Retinal pigment epithelial cell (primary cell): Measurements from ENCODE around the gene ADNP.
"Not testable (repeated sequence)": the region's sequence is repeated elsewhere in the genome, so short reads cannot be mapped to it uniquely, and the experiment has no call there.

Experiments
- DNase-seq: peaks from one replicate; pipeline ENCODE4 v3.0.0-alpha.2; 2010; ENCODE audit warnings: low read depth
- H3K4me3 ChIP-seq: 2 replicates; pipeline ENCODE4 v1.5.1; 2011; ENCODE audit warnings: mild to moderate bottlenecking, low read length, control low read depth, moderate library complexity
- CTCF ChIP-seq: conservative IDR thresholded peaks from 2 replicates; pipeline ENCODE4 v1.5.1; 2011; ENCODE audit warnings: low read depth, low read length, control low read depth, inconsistent platforms

ADNP gene

DNA sequence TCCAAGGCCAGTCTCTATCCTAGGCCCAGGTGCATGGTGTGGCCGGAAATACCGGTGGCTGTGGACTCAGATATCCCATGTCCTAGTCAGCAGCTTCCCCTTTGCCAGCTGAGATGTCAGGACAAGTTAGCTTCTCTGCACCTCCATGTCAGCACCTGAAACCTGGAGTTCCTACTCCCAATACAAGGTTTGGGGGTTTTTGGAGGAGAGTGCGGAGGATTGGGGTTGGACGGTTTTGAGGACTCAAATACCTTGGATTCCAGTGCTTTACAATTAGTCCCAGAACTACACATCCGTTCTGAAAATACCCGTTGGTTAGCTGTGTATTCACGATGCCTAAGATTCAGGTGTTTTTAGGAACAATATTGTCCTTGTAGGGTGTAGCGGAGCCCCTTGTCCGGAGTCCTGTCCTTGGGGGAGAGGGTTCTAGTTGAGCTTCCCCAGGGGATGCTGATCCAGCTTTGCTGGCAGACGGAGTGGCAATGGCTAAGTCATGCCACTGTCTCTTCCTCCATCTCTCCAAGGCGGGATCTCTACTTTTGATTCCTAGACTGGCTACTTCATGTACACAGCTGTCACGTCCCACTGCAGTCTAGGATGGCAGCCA is 45.0 kb downstream of the ADNP start:
- no peak for DNase-seq
- TF ChIP-seq CTCF: no peak

DNA sequence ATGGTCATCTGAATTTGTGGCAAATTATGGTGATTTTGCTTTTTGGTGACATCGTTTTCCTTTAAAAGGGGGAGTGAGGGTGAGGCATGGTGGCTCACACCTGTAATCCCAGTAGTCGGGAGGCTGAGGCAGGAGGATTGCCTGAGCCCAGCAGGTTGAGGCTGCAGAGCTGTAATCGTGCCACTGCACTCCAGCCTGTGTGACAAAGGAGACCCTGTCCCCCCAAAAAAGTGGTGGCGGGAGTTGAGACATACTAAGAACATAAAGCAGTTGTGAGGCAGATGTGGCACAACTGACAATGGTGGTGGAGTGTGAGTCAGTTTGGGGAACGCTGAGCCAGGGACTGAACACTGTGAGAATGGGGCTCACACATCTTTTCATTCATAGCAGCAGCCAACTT is 45.5 kb downstream of the ADNP start:
- no peak overlapping the region for H3K4me3 ChIP-seq
- no peak for DNase-seq
- no peak for TF ChIP-seq CTCF

More for the DNA sequence above, 45.0 kb downstream of the ADNP start:
- H3K4me3 ChIP-seq: no peak overlapping the region

DNA sequence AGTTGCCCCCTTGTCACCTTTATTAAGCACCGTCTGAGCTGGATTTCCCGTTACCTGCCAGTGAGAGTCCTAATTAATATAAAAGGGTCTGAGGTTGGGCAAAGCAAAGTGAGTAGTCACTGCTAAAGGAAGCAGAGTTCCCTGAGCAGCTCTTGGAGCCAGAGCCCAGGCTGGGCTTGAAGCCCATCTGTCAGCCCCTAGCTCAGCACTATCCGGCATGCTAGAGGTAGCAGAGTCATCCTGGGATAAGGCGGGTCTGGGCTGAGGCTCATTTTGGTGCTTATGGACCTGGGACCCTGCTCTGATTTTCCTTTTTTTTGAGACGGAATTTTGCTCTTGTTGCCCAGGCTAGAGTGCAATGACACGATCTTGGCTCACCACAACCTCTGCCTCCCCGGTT is 46.2 kb downstream of the ADNP start:
- no peak for DNase-seq
- no peak for TF ChIP-seq CTCF

GRCh38 chr20:50883856-50884255 is 47.4 kb downstream of the ADNP start:
- no peak overlapping the region for H3K4me3 ChIP-seq
- no peak for DNase-seq
- TF ChIP-seq CTCF: no peak

More for the DNA sequence above, 46.2 kb downstream of the ADNP start:
- H3K4me3 ChIP-seq: no peak overlapping the region

DNA sequence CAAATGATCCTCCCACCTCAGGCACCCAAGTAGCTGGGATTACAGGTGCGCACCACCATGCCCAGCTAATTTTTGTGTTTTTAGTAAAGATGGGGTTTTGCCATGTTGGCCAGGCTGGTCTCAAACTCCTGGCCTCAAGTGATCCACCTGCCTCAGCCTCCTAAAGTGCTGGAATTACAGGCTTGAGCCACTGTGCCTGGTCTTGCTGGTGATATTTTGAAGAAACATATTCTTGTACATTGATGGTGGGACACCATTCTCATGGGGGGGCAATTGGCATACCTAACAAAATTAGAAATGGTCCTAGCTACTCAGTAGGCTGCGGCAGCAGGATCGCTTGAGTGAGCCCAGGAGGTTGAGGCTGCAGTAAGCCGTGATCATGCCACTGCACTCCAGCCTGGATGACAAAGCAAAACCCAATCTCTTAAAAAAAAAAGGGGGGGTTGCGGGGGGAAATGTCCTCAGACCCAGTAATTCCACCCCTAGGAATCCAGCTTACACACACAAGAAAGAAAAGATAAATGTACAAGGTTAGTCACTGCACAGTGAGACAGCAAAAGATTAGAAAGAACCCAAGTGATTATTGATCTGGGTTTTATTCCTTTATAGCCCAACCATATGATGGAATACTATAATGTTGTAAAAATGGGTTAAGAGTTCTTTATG is 49.3 kb downstream of the ADNP start:
- H3K4me3 ChIP-seq, DNase-seq: not testable (repeated sequence)

GRCh38 chr20:50879649-50880550 is 51.3 kb downstream of the ADNP start:
- no peak overlapping the region for H3K4me3 ChIP-seq
- TF ChIP-seq CTCF: no peak
- DNase-seq: no peak

DNA sequence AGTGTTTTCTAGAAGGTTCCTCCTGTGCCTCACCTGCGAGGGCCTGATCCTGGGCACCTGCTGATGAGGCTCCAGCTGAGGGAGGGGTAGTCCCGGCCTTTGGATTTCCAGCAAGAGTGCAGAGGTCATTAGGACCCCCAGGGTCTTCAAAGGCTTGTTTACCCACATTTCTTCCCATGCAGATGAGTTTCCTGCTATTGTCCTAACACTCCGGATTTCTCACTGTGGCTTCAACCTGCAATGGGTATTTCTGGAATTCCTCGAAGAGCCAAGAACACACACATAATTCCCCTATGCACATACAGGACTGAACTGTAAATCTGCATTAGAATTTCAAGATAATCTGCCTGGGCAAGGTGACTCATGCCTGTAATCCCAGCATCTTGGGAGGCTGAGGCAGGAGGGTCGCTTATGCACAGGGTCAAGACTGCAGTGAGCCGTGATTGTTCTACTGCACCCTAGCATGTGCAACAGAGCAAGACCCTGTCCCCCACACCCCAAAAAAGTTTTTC is 53.9 kb downstream of the ADNP start:
- TF ChIP-seq CTCF: no peak
- no peak for DNase-seq
- H3K4me3 ChIP-seq: no peak overlapping the region
